T-helper 1 cell treated with Interleukin-12 subunit alpha and Interleukin-12 subunit beta and Interleukin-4 antibody, amounts not matched to agents 30 μg/mL and 1 μg/mL, for 36 hours (primary cell): ENCODE data around the gene ABO.
"Not testable (repeated sequence)": the region's sequence is repeated elsewhere in the genome, so short reads cannot be mapped to it uniquely, and the experiment has no call there.

Experiments
- H3K27ac Mint-ChIP-seq: one replicate; pipeline ENCODE4 v1.8.0; 2021; ENCODE audit warnings: mild to moderate bottlenecking, mixed read lengths
- H3K27me3 Mint-ChIP-seq: one replicate; pipeline ENCODE4 v1.8.0; 2021; ENCODE audit warnings: low read depth, mixed read lengths
- H3K36me3 Mint-ChIP-seq: one replicate; pipeline ENCODE4 v1.8.0; 2021; ENCODE audit warnings: low read depth, mixed read lengths
- H3K4me1 Mint-ChIP-seq: one replicate; pipeline ENCODE4 v1.8.0; 2021; ENCODE audit warnings: low read depth, mixed read lengths
- H3K4me3 Mint-ChIP-seq: one replicate; pipeline ENCODE4 v1.8.0; 2021; ENCODE audit warnings: mild to moderate bottlenecking, moderate library complexity, mixed read lengths
- H3K9me3 Mint-ChIP-seq: one replicate; pipeline ENCODE4 v1.8.0; 2021; ENCODE audit warnings: mixed read lengths

ABO gene

DNA sequence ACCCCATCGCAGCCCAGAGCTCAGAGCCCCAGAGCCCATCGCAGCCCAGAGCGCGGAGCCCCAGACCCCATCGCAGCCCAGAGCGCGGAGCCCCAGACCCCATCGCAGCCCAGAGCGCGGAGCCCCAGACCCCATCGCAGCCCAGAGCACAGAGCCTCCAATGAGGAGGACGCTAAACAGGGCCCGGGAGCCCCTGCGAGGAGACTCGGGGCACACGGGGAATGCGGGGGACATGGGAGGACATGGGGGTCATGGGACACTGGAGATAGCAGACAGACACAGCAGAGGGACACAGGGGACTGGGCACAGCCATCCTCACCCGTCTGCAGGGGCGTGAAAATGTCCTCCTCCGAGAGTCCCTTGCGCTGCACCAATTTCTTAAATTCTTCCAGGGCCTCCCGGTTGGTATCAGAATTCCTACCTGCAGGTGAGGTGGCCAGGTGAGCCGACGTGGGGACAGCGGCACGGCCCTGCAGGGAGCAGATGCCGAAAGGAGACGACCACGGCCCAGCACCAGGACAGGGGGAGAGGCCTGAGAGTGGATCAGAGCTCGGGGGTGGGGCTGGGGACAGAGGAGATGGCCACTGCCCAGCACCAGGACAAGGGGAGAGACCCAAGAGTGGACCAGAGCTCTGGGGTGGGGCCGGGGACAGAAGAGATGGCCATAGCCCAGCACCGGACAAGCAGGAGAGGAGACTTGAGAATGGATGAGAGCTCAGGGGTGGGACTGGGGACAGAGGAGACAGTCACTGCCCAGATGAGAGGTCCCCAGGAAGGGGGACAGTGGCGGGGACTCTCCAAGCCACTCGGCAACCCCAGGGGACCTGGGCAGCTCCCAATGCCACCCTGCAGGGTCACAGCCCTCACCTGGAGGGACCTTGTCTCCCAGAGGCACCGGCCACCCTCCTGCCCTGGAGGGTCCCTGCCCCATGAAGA, 68.7 kb downstream of the ABO start:
- Mint-ChIP-seq H3K36me3 (no peaks in the 10 kb centered on the region), H3K27ac (no peak overlapping the region), H3K9me3 (no peaks in the 10 kb centered on the region), H3K27me3 (peaks cover 10% of the 10 kb centered on the region), H3K4me1 (no peaks in the 10 kb centered on the region), H3K4me3 (no peak overlapping the region)

DNA sequence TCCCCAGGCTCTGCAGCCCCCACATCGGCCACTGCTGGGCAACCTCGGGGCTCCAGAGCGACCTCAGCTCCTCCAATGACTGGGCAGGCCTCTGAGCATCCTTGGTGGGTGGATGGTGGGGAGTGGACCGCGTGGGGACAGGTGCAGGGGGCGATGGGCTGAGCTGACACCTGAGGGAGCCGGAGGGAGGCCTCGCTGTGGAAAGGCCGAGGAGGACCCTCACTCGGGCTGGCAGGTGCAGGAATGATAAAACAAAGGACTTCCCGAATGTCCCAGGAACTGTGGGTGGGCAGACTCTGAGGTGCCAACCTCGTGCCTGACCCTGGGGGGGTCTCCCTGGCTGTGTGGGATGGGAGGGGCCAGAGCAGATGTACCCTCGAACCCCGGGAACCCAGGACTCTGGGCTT, 69.5 kb downstream of the ABO start:
- not testable (repeated sequence) for H3K9me3 Mint-ChIP-seq, H3K27ac Mint-ChIP-seq, H3K36me3 Mint-ChIP-seq, H3K4me1 Mint-ChIP-seq, H3K4me3 Mint-ChIP-seq
- H3K27me3 Mint-ChIP-seq: peaks cover 16% of the 10 kb centered on the region
